Tongue (tissue), 2 donors: ENCODE data around the gene SHANK3. TPM values are rescaled to one million over a fixed set of nuclear protein-coding genes. Genes with fewer than 3 reads are reported as not detected.
"Not testable (repeated sequence)": the region's sequence is repeated elsewhere in the genome, so short reads cannot be mapped to it uniquely, and the experiment has no call there.

Experiments used
- DNase-seq: peaks from one replicate; pipeline ENCODE4 v3.0.0-alpha.2; 2015
- total RNA-seq: library from RNA; depleted of rRNA; stranded (reverse); fragments of >200 nt; gene quantifications from one replicate; pipeline ENCODE4 v1.2.3, GENCODE V29; 2014

SHANK3 gene
- total RNA-seq, 1 donor from 2014 or later, result 10.1 TPM

DNA sequence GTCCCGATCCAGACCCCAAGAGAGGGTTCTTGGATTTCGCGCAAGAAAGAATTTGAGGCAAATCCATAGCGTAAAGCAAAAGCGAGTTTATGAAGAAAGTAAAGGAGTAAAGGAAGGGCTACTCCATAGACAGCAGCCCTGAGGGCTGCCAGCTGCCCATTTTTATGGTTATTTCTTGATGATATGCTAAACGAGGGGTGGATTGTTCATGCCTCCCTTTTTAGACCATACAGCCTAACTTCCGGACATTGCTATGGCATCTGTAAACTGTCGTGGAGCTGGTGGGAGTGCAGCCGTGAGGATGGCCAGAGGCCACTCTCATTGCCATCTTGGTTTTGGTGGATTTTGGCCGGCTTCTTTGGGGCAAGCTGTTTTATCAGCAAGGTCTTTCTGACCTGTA is 19.4 kb upstream of the SHANK3 start:
- no peak for DNase-seq

DNA sequence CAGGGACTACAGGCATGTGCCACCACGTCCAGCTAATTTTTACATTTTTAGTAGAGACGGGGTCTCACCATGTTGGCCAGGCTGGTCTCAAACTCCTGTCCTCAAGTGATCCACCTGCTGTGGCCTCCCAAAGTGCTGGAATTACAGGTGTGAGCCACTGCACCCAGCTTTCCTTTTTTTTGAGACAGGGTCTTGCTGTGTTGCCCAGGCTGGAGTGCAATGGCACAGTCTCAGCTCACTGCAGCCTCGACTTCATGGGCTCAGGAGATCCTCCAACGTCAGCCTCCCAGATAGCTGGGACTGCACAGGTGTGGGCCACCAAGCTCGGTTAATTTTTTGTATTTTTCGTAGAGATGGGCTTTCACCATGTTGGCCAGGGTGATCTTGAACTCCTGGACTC is 18.0 kb upstream of the SHANK3 start:
- DNase-seq, result not testable (repeated sequence)

DNA sequence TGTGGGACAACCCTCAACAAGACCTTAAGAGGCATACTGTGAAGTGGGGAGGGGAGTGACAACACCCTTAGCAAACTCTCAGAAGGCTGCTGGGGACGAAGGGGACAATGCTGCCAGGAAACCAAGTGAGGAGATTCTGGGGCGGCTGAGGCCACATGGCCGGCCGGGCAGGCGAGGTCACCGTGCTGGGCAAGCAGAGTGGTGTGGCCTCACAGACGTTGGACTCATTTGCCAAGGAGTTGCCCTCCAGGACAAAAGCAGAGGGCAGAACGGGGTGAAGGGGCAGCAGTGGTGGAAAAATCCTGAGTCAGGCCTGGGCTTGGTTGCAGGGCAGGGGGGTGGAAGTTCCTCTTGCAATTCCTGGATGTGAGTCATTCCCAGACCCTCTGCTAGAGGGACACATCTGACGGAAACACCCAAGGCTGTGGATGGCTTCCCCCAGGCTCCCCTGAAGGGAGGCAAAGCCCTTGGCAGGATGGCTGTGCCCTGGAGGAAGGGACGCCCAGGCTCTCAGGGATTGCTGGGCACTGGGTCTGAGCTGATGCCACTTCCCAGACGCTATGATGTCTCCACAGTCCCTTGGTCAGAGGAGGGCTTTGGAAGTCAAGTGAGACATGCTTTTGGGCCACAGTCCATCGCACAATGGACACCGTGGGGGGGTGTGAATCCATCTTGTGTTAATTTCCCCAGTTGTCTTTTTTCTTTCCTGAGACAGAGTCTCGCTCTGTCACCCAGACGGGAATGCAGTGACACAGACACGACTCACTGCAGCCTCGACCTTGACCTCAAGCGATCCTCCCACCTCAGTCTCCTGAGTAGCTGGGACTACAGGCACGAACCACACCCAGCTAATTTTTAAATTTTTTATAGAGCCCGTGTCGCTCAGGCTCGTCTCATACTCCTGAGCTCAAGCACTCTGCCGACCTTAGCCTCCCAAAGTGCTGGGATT is 16.2 kb upstream of the SHANK3 start:
- no peak for DNase-seq

DNA sequence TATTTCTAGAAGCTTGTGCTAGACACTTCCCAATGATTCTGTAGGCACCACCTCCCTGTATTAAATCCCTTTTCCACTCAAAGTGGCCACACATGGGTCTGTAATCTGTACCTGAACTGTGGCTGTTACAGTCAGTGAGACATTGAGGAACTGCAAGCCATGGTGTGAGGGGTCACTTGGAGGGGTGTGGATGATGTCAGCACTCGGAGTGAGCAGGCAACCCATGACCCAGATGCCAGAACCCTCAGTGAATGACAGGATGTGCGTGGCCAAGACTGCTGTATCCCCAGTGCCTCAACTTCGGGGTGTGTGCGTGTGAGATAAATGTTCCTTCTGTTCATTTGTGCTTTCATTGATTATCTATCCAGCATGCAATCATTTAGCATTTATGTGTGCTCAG is 14.7 kb upstream of the SHANK3 start:
- no peak for DNase-seq

DNA sequence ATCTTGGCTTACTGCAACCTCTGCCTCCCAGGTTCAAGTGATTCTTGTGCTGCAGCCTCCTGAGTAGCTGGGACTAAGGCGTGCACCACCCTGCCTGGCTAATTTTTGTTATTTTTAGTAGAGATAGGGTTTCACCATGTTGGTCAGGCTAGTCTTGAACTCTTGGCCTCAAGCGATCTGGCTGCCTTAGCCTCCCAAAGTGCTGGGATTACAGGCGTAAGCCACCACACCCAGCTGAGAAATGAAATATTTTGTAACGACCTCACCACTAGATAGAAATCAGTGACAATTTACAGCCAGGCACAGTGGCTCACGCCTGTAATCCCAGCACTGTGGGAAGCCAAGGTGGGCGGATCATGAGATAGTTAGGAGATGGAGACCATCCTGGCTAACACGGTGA is 12.9 kb upstream of the SHANK3 start:
- DNase-seq, result not testable (repeated sequence)

DNA sequence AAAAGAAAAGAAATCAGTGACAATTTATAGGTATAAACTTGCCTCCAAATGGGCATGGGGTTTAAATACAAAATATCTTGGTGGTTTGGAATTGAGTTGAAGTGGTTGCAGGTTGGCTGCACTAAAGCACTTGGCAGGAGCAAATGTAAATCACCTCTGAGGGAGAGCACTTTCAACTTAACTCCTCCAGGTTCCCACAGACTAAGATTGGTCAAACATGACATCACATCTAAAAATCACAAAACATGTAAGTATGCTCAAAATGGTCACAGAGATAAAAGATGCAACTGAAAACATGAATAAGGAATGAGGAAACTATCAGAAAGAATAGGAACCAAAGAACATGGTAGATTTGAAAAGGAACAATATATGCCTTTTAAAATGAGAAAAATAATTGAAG is 12.3 kb upstream of the SHANK3 start:
- DNase-seq, result no peak

DNA sequence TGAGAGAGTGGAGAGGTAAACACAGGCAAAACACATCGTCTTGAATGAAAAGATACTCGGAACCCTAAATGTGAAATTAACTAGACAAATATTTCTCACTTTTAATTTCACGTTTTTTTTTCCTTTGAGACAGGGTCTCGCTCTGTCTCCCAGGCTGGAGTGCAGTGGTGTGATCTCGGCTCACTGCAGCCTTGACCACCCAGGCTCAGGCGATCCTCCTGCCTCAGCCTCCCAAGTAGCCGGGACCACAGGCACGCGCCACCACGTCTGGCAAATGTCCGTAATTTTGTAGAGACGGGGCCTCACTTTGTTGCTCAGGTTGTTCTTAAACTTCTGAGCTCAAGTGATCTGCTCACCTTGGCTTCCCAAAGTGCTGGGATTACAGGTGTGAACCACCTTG is 7.4 kb upstream of the SHANK3 start:
- no peak for DNase-seq

DNA sequence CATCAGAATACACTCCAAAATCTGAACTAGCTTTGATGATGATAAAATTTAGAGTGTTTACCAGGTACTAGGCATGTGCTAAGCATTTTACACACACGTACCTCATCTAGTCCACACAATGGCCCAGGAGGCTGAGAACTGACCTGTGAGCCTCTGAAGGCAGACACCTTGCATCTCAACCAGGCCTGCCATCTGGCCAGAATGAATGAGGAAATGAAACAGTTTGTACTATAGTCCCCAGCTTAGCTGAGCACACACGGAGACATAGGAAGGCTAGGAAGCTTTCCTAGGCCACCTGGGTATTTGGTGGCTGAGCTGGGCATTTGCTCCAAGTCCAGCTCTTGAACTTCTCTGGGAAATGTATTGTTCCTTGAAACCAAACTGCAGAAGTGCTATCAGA is 6.9 kb upstream of the SHANK3 start:
- DNase-seq, result no peak

DNA sequence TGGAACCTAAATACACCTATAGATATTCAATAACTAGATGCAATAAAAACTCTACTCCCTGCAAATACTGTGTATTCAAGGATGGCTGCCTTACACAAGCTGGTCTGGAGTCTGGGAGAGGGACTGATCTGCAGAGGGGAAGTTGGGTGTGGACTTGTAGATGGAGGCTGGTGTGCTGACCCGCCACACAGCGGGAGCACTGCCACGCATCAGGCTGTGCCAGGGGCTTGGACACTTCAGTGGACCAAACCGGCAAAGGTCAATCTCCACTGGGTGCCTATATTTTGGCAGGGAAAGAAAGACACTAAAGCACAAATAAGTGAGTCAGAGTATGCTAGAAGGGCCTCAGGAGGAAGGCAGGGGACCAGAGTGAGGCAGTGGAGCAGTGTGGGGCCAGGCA is 2.1 kb upstream of the SHANK3 start:
- DNase-seq, result no peak

DNA sequence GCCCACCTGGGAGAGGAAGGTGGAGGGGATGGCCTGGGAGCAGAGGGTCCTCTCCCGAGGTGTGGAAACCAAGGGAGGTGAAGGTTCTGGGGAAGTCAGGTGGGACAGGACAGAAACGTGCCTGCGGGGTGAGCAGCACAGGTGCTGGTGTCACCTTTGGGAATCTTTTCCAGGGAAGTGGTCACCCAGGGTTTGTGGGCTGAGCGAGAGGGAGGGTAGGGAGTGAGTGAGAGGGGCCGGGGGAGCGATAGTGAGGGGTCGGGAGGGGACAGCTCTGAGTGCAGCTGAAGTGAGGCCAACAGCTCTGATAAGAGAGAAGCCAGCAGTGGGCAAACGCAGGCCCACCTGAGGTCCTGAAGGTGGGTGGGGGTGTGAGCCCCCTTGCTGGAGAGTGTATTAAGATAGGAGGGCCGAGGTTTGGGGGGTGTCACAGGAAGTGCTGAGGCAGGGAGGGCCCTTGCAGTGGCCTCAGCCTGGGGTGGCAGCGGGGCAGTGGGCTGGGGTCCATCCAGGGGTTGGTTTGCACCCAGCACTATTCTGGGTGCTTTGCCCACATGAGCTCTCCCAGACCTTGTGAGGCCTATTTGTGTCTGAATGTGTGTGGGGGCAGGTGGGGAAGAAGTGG is 1.6 kb upstream of the SHANK3 start:
- DNase-seq, result no peak

DNA sequence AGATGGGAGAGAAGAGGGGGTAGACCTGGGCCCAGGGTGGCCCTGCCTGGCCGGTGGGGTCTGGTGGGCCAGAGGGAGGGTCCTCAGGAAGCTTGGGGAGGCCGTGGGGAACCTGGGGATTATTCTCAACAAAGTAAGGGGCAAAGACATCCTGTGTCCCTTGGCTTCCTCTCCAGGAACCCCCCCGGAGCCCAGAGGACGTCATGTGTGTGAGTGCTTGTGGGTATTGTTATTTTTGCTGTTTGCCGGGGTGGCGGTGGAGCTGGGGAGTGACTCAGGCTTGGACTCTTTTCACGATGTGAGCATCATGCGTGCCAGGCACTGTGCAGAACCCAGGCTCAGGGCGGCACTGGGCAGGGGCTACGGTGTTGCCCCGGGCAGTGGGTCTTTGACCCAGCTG is 982 bp upstream of the SHANK3 start:
- no peak for DNase-seq

DNA sequence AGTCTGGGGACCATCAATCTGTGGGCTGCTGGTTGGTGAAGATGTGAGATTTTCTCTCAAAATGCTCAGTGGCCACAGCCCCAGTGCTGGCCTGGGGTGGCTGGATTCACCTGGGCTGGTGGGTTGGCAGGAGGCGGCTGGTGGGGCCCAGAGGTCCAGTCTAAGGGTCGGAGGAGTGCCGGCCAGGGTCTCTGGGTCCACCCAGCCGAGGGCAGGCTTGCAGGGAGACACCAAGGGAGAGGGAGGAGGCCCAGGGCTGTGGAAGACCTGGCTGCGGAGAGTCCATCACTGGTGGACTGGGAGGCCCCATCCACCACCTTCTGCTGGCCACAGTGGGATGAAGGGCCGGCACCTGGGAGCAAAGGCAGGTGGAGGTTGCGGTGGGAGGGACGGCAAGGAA is 582 bp upstream of the SHANK3 start:
- DNase-seq, result no peak

DNA sequence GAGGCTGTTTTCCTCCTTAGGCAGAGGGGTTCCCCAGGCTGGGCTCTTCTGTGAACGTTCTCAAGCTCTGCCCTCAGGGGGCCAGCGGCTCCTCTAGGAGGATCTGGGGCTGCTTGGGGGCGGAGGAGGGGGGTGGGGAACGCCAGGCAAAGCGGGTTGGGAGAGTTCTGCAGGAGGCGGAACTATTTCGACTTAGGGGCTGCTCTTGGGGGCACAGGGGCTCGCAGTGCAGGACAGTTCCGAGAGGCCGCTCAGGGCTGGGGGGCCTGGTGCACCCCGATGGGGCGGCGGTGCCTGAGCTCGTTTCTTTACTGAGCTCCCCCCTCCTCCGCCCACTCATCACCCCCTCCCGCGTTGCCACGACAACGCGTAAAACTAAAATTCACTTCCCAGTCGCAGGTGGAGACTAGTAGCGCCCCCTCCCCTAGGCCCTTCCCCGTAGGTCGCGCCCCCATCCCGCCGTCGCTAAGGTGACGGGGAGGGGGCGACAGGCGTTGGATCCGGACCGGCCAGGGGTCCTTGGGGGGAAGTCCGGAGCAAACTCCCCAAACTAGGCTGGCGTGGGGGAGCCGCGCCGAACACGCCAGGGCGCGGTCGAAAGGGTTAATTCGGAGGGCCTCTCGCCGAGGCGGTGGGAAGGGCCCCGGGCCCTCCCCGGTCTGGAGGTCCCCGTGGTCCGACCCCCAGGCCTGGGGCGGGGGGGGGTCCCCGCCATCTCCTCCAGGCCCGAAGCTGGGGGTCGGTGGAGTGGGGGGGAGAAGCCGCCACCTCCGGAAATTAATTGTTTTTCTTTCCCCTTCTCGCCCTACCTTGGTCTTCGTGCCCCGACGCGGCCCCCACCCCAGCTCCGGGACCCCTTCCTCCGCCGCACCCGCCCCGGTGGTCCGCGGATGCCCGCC is 857 bp downstream of the SHANK3 start:
- peak; percentile 37 for DNase-seq

DNA sequence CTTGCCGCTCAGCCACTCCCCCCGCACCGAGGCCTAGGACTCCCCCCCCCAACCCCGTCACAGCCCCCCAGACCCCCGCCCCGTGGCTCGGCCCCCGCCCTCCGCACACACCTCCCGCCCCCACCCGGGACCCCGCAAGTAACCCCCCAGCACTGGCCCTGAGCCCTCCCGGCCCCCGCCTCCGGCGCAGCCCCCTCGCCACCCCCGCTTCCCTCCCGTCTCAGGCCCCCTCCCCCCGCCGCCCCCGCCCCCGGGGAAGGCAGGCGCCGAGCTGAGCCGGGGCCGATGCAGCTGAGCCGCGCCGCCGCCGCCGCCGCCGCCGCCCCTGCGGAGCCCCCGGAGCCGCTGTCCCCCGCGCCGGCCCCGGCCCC is 1.5 kb downstream of the SHANK3 start:
- DNase-seq, result peak; percentile 12

DNA sequence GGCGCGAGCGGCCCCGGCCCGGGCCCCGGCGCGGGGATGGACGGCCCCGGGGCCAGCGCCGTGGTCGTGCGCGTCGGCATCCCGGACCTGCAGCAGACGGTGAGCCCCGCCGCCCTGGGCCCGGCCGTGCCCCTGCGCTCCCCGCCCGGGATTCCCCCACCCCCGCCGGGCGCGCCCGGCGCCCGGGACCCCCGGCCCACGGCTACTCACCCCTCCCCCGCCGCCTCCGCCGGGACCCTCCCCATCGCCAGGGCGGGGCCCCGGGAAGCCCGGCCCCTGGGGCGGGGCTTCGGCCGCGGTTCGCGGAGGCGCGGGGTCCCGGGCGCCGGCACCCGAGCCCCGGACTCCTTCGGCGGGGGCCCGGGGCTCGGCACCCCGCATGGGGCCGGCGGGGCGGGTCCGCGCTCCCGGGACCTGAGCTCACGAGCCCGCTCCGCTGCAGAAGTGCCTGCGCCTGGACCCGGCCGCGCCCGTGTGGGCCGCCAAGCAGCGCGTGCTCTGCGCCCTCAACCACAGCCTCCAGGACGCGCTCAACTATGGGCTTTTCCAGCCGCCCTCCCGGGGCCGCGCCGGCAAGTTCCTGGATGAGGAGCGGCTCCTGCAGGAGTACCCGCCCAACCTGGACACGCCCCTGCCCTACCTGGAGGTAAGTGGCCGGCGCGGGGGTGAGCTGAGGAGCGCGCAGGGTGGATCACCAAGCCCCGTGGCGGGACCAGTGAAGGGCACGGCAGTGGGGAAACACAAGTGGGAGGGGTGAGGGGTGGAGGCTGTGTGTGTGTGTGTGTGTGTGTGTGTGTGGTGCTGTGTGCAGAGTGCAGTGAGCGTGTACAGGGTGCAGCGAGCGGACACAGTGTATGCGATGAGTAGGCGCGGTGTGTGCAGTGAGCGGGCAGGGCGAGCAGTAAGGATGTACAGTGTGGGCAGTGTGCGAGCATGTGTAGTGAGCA is 2.3 kb downstream of the SHANK3 start:
- peak; percentile 62 for DNase-seq

DNA sequence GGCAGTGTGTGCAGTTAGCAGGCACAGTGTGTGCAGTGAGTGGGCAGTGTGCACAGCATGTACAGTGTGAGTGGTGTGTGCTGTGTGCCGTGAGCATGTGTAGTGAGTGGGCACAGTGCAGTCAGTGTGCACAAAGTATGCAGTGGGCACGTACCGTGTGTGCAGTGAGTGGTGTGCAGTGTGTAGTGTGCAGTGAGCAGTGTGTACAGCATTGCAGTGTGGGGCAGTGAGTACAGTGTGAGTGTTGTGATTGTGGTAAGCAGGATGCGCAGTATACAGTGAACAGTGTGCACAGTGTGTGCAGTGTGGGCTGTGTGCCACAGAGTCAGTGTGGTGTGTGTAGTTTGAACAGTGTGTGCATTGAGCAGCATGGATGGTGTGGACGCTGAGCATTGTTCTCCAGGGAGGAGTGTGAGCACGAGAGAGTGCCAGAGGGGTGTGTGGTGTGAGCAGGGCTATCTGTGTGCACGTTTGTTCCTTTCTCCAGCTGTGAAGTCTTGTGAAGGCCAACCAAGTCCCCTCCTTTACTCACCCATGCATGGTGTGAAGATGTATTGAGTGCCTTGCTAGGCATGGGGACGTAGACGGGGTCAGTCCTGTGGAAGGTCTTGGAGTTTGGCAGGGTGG is 3.0 kb downstream of the SHANK3 start:
- no peak for DNase-seq

DNA sequence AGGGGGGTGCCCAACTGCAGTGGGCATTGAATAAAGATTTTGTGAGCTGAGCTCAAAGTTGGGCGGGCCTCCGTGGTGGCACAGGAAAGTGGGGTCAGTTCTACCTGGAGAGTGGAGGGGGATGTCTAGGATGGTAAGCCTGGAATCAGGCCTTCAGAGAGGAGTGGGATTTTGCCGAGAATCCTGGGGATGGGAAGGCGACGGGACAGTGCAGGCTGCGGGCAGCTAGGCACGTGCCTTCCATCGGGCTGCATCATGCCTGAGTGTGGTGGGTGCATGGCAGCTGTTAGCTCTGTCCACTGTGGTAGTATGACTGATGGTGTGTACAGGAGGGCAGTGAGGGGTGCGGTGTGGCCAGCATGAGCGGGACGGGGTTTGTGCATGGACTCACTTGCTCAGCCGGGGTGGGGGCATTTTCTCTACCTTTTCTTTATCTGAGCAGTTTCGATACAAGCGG is 3.6 kb downstream of the SHANK3 start:
- no peak for DNase-seq

DNA sequence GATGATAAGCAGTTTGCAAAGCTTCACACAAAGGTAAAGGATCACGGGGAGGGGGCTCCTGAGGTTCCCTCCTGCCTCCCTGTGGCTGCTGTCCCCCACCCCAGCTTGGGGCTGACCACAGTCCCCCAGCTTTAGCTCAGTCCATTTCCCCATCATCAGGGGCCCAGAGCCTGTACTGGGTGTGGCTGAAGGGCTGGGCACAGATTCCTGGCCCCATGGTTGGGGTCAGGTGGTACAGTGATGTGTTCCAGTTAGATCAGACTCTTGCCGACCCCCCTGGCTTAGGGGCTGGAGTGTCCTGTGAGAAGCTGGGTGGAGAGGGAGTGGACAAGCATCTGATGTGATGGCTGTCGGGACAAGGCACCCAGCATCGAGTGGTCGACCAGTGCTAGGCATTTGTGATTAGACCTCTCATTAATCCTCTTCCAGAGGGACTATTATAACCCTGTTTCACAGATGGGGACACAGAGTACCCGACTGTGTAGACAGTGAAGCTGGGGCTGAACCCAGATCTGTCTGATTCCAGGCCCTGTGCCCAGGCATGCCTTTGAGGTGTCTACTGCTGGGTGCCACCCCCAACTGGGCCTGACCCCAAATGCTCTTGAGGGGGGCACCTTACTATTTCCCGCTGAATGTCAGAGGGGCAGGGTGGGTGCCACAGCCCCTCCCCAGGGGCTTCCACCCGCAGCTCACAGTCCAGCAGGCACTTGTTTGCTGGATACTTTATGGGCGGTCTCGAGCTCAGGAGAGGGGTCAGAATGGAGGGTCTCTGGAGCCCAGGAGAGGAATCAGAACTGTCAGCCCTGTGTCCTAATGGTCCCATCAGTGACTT is 4.3 kb downstream of the SHANK3 start:
- DNase-seq, result no peak

DNA sequence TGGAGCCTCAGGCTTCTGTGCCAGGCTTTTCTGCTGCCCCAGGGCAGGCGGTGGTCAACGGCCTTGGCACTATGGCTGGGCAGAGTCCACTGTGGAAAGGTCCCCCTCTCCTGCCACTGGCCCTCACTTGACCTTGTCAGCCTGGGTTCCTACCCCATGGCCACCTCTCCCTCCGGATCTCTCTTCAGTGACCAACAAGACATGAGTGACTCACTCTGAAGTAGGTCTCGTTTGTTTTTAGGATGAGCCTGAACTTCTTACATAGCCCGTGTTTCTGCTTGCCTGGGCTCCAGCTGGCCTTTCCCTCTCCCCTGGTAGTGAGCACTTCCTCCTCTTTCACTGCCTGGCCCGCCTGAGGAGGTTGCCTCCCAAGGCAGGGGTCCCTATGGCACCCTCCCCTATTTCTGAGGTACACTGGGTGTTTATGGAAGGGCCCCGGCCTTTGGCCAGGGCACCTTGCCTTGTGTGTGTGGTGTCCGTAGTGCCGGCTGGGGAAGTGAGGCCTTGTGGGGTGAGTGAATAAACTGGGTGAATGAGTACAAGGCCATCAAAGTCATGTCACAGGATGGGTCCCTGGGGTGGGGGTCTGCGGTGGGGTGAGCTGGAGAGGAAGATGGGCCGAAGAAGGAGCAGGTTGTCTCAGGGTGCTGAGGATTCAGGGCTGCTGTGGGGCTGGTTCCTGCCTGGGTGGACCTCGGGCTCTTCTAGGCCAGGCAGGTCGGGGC is 5.0 kb downstream of the SHANK3 start:
- no peak for DNase-seq
